ENCODE data around the gene SET.

DNA sequence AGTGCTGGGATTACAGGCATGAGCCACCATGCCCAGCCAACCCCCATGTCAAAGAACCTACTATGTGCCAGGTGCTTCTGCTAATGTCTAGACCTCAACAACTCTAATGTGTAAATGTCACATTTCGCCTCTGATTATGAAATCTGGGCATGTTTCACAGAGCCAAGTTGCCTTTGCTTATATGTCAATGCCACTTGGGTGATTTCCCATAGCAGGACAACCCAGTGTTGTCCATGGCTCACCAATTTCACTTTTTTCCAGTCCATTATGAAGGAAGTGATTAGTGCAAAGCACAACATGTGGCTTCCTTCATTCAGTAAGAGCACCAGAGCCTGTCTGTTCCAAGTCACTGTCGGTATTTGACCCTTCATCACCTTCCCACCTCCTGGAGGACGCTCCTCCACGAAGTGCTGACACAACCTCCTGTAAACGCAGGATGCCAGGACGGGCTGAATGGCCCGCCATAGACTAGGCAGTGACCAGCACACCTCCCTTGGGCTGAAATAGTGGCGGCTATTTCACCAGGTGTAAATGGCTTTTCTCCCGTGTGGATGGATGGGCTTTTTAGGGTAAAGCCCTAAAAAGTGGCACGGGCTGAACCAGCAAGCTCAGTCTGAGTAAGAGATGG is 12.3 kb downstream of the SET start:
- TF ChIP-seq, protein P1, sequence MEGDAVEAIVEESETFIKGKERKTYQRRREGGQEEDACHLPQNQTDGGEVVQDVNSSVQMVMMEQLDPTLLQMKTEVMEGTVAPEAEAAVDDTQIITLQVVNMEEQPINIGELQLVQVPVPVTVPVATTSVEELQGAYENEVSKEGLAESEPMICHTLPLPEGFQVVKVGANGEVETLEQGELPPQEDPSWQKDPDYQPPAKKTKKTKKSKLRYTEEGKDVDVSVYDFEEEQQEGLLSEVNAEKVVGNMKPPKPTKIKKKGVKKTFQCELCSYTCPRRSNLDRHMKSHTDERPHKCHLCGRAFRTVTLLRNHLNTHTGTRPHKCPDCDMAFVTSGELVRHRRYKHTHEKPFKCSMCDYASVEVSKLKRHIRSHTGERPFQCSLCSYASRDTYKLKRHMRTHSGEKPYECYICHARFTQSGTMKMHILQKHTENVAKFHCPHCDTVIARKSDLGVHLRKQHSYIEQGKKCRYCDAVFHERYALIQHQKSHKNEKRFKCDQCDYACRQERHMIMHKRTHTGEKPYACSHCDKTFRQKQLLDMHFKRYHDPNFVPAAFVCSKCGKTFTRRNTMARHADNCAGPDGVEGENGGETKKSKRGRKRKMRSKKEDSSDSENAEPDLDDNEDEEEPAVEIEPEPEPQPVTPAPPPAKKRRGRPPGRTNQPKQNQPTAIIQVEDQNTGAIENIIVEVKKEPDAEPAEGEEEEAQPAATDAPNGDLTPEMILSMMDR (IDR thresholded peaks at IDR 0.05; ENCODE audit: low read depth, low read length), result no peak
- no peak for TF ChIP-seq EZH2phosphoT487 (IDR thresholded peaks at IDR 0.05; ENCODE audit: low read depth)

All from OCI-LY3 (cell line).